ENCODE measurements around the gene RNF144B. TPM values are rescaled to one million over a fixed set of nuclear protein-coding genes. Genes with fewer than 3 reads are reported as not detected.

RNF144B gene
- total and polyA plus RNA-seq, 2 experiments from 2014 or later = 4.2 to 9.0 TPM

- no peak for TF ChIP-seq ZNF462 (CRISPR knock-in tag; IDR thresholded peaks at IDR 0.05)
Observed at GRCh38 chr6:18350271-18350670, 36.9 kb upstream of the RNF144B start (continued).

- Histone ChIP-seq H3K27ac (ENCODE audit: low read depth) (no peak overlapping the region), H3K79me2 (replicated peaks; ENCODE audit: insufficient read depth) (no peaks in the 10 kb centered on the region), H2AFZ (no peak overlapping the region), H3K27me3 (ENCODE audit: insufficient read depth) (no peaks in the 10 kb centered on the region), H3K4me2 (no peak overlapping the region), H3K36me3 (ENCODE audit: insufficient read depth) (no peaks in the 10 kb centered on the region), H3K4me1 (ENCODE audit: insufficient read depth) (no peaks in the 10 kb centered on the region), H4K20me1 (replicated peaks; ENCODE audit: insufficient read depth) (no peaks in the 10 kb centered on the region), H3F3A (replicated peaks; ENCODE audit: low read depth) (no peaks in the 10 kb centered on the region), H3K4me3 (no peak overlapping the region), H3K9me2 (ENCODE audit: insufficient read depth) (no peaks in the 10 kb centered on the region)
- Mint-ChIP-seq H3K4me1 (no peaks in the 10 kb centered on the region), H3K27me3 (ENCODE audit: insufficient read depth, low read depth, poor library complexity) (peaks cover 1% of the 10 kb centered on the region), H3K36me3 (ENCODE audit: low read depth) (no peaks in the 10 kb centered on the region), H3K4me3 (no peak overlapping the region), H3K9me3 (no peaks in the 10 kb centered on the region), H3K27ac (no peak overlapping the region)
- DNase-seq (ENCODE audit: low spot score) (no peak), ATAC-seq (no peak)
- TF ChIP-seq ZNF331 (CRISPR knock-in tag; IDR thresholded peaks at IDR 0.05; ENCODE audit: low read depth) = no peak
- no peak for TF ChIP-seq CTCF (conservative IDR thresholded peaks at IDR 0.05; ENCODE audit: low read depth in 2 of 2)
- no peak for TF ChIP-seq CREB1 (CRISPR knock-in tag; IDR thresholded peaks at IDR 0.05; ENCODE audit: low read depth)
- TF ChIP-seq ZNF462 (CRISPR knock-in tag; IDR thresholded peaks at IDR 0.05) = no peak
- TF ChIP-seq POLR2AphosphoS5 (IDR thresholded peaks at IDR 0.05; ENCODE audit: low read depth) = no peak
- TF ChIP-seq ZNF114 (CRISPR knock-in tag; IDR thresholded peaks at IDR 0.05) = no peak
- TF ChIP-seq EZH2 (IDR thresholded peaks at IDR 0.05; ENCODE audit: low read depth, unreplicated experiment) = no peak
Observed at GRCh38 chr6:18350712-18351111, 36.4 kb upstream of the RNF144B start.
